Hepatocyte (in vitro differentiated cells): ENCODE measurements around the gene RANBP17. TPM values are rescaled to one million over a fixed set of nuclear protein-coding genes. Genes with fewer than 3 reads are reported as not detected.

Source experiments
- DNase-seq: peaks from one replicate; pipeline ENCODE4 v3.0.0-alpha.2; 2016; ENCODE audit warnings: low spot score
- H2AFZ ChIP-seq: fragments of 200-600 bp; sonication (generic); 2 replicates; pipeline ENCODE4 v1.6.0; 2016; ENCODE audit warnings: antibody characterized with exemption, mild to moderate bottlenecking
- H3K27ac ChIP-seq: fragments of 200-600 bp; sonication (generic); 2 replicates; pipeline ENCODE4 v1.5.1; 2016; ENCODE audit warnings: mild to moderate bottlenecking
- H3K27me3 ChIP-seq: fragments of 200-600 bp; sonication (generic); 2 replicates; pipeline ENCODE4 v1.6.1; 2016
- H3K36me3 ChIP-seq: fragments of 200-600 bp; sonication (generic); replicated peaks from 2 replicates; pipeline ENCODE4 v1.5.1; 2016; ENCODE audit warnings: low read depth; ENCODE audit not compliant: insufficient read depth
- H3K4me1 ChIP-seq: fragments of 200-600 bp; sonication (generic); 2 replicates; pipeline ENCODE4 v1.5.1; 2016; ENCODE audit warnings: mild to moderate bottlenecking, moderate library complexity; ENCODE audit not compliant: insufficient read depth
- H3K4me2 ChIP-seq: fragments of 200-600 bp; sonication (generic); 2 replicates; pipeline ENCODE4 v1.6.0; 2016
- H3K4me3 ChIP-seq: fragments of 200-600 bp; sonication (generic); 2 replicates; pipeline ENCODE4 v1.5.1; 2016; ENCODE audit warnings: mild to moderate bottlenecking
- H3K79me2 ChIP-seq: fragments of 200-600 bp; sonication (generic); 2 replicates; pipeline ENCODE4 v1.6.0; 2017; ENCODE audit warnings: mild to moderate bottlenecking
- H3K9me2 ChIP-seq: fragments of 200-600 bp; sonication (generic); replicated peaks from 2 replicates; pipeline ENCODE4 v1.6.0; 2017; ENCODE audit warnings: mild to moderate bottlenecking; ENCODE audit not compliant: insufficient read depth
- H3K9me3 ChIP-seq: fragments of 200-600 bp; sonication (generic); 2 replicates; pipeline ENCODE4 v1.5.1; 2016; ENCODE audit warnings: low read depth, mild to moderate bottlenecking
- H4K20me1 ChIP-seq: fragments of 200-600 bp; sonication (generic); 2 replicates; pipeline ENCODE4 v1.6.0; 2016; ENCODE audit warnings: mild to moderate bottlenecking; ENCODE audit not compliant: insufficient read depth, poor library complexity, severe bottlenecking
- EZH2 ChIP-seq: fragments of 200-600 bp; sonication (generic); IDR thresholded peaks from 2 replicates; pipeline ENCODE4 v1.6.1; 2016; ENCODE audit warnings: antibody characterized with exemption, mild to moderate bottlenecking, borderline replicate concordance
- EZH2phosphoT487 ChIP-seq: fragments of 200-600 bp; sonication (generic); IDR thresholded peaks from one replicate; pipeline ENCODE4 v1.6.1; 2018; ENCODE audit warnings: antibody characterized with exemption, mild to moderate bottlenecking, low read depth, moderate library complexity; ENCODE audit not compliant: unreplicated experiment, severe bottlenecking
- WGBS: methylation state at CpG from one replicate; pipeline ENCODE4 v1.1.6; 2016; ENCODE audit warnings: low lambda C conversion rate; ENCODE audit errors: missing lambda C conversion rate; 5-methylcytosine and 5-hydroxymethylcytosine counted together
- polyA plus RNA-seq: library from polyadenylated mRNA; unstranded; fragments of >200 nt; fragmentation: Nextera tagmentation; extraction: Ambion mirVana; gene quantifications from 2 replicates; pipeline ENCODE4 v1.2.1, GENCODE V29; 2016
- total RNA-seq: library from RNA; depleted of rRNA; stranded (reverse); fragments of >200 nt; gene quantifications from 2 replicates; pipeline ENCODE4 v1.2.3, GENCODE V29; 2014
- TF ChIP-seq, protein P1 (sequence below): fragments of 200-600 bp; sonication (generic); IDR thresholded peaks from 2 replicates; pipeline ENCODE4 v1.5.1; 2016; ENCODE audit warnings: antibody characterized with exemption, mild to moderate bottlenecking; ENCODE audit not compliant: poor library complexity

RANBP17 gene
- total and polyA plus RNA-seq, 2 experiments from 2014 or later, result 11.7 to 17.1 TPM

DNA sequence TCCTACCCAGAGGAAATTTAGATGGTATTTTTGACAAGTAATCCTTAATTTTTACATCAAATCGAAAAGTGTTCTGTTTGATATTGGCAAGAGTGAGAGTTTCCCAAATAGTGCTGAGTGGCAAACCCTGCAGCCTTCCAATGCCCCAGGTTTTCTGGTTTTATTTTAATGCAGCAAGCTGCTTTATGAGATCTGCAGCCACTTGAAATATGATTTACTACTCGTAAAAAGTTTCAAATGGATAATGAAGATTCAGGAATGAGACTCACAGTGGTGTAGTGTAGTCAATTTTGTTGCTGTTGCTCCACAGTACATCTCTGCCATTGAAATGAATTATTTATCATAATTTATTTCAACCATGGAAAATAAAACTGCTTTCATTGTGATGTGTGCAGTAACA, 423.6 kb downstream of the RANBP17 start:
- Histone ChIP-seq H3K27me3 (no peaks in the 10 kb centered on the region), H3K4me2 (no peak overlapping the region), H3K9me3 (no peaks in the 10 kb centered on the region), H3K79me2 (no peaks in the 10 kb centered on the region), H2AFZ (no peak overlapping the region), H3K36me3 (no peaks in the 10 kb centered on the region), H3K4me3 (no peak overlapping the region), H3K9me2 (no peaks in the 10 kb centered on the region), H3K27ac (no peak overlapping the region), H3K4me1 (no peaks in the 10 kb centered on the region), H4K20me1 (no peaks in the 10 kb centered on the region)
- WGBS, result 90% methylated on average over 2 of the region's 2 CpGs
- DNase-seq, result no peak
- TF ChIP-seq EZH2phosphoT487 (no peak), EZH2 (no peak)
- TF ChIP-seq, protein P1, sequence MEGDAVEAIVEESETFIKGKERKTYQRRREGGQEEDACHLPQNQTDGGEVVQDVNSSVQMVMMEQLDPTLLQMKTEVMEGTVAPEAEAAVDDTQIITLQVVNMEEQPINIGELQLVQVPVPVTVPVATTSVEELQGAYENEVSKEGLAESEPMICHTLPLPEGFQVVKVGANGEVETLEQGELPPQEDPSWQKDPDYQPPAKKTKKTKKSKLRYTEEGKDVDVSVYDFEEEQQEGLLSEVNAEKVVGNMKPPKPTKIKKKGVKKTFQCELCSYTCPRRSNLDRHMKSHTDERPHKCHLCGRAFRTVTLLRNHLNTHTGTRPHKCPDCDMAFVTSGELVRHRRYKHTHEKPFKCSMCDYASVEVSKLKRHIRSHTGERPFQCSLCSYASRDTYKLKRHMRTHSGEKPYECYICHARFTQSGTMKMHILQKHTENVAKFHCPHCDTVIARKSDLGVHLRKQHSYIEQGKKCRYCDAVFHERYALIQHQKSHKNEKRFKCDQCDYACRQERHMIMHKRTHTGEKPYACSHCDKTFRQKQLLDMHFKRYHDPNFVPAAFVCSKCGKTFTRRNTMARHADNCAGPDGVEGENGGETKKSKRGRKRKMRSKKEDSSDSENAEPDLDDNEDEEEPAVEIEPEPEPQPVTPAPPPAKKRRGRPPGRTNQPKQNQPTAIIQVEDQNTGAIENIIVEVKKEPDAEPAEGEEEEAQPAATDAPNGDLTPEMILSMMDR, result no peak

- Histone ChIP-seq H3K27ac (no peak overlapping the region), H3K4me2 (no peak overlapping the region), H3K27me3 (no peaks in the 10 kb centered on the region), H3K9me3 (no peaks in the 10 kb centered on the region), H4K20me1 (no peaks in the 10 kb centered on the region), H3K4me1 (no peaks in the 10 kb centered on the region), H3K9me2 (no peaks in the 10 kb centered on the region), H3K36me3 (no peaks in the 10 kb centered on the region), H3K4me3 (no peak overlapping the region), H2AFZ (no peak overlapping the region), H3K79me2 (no peaks in the 10 kb centered on the region)
- 91% methylated on average over 2 of the region's 2 CpGs for WGBS
- DNase-seq, result no peak
- TF ChIP-seq EZH2phosphoT487 (no peak), EZH2 (no peak)
- TF ChIP-seq, protein P1, result no peak
Observed at GRCh38 chr5:171288066-171288465, 426.2 kb downstream of the RANBP17 start.

GRCh38 chr5:171291371-171291770, 429.6 kb downstream of the RANBP17 start:
- H3K4me3 ChIP-seq, result no peak overlapping the region
- peaks cover 5% of the 10 kb centered on the region for H3K4me1 ChIP-seq
- H3K27me3 ChIP-seq, result no peaks in the 10 kb centered on the region
- DNase-seq, result no peak
- no peaks in the 10 kb centered on the region for H3K79me2 ChIP-seq
- no peak overlapping the region for H3K4me2 ChIP-seq
- no peaks in the 10 kb centered on the region for H4K20me1 ChIP-seq
- no peak overlapping the region for H2AFZ ChIP-seq
- 94% methylated on average over 4 of the region's 4 CpGs for WGBS
- H3K36me3 ChIP-seq, result no peaks in the 10 kb centered on the region
- H3K9me2 ChIP-seq, result no peaks in the 10 kb centered on the region
- TF ChIP-seq EZH2phosphoT487, result no peak
- TF ChIP-seq EZH2, result no peak
- TF ChIP-seq, protein P1, result no peak
- no peaks in the 10 kb centered on the region for H3K9me3 ChIP-seq
- no peak overlapping the region for H3K27ac ChIP-seq

- H4K20me1 ChIP-seq, result no peaks in the 10 kb centered on the region
- H3K27ac ChIP-seq, result no peak overlapping the region
- no peak for DNase-seq
- H3K9me2 ChIP-seq, result no peaks in the 10 kb centered on the region
- H2AFZ ChIP-seq, result no peak overlapping the region
- H3K4me2 ChIP-seq, result no peak overlapping the region
- H3K9me3 ChIP-seq, result no peaks in the 10 kb centered on the region
- H3K79me2 ChIP-seq, result no peaks in the 10 kb centered on the region
- H3K4me1 ChIP-seq, result peaks cover 5% of the 10 kb centered on the region
- H3K27me3 ChIP-seq, result no peaks in the 10 kb centered on the region
- WGBS, result 44% methylated on average over 1 of the region's 1 CpG
- H3K4me3 ChIP-seq, result no peak overlapping the region
- H3K36me3 ChIP-seq, result no peaks in the 10 kb centered on the region
- TF ChIP-seq EZH2, result no peak
- TF ChIP-seq EZH2phosphoT487, result no peak
- TF ChIP-seq, protein P1, result no peak
Observed at GRCh38 chr5:171295299-171295698, 433.5 kb downstream of the RANBP17 start.
